NCI-H510A treated with DMSO at 0.1 percent for 48 hours (cell line): Measurements from ENCODE around the gene MPV17L2.
A peak's percentile ranks its signal among the peaks of the same experiment; 100 is the strongest.
"Not testable (repeated sequence)": the region's sequence is repeated elsewhere in the genome, so short reads cannot be mapped to it uniquely, and the experiment has no call there.

Source experiments
- DNase-seq: peaks from one replicate; lab custom pipeline; 2025; lab: John Stamatoyannopoulos, UW

The MPV17L2 gene

DNA sequence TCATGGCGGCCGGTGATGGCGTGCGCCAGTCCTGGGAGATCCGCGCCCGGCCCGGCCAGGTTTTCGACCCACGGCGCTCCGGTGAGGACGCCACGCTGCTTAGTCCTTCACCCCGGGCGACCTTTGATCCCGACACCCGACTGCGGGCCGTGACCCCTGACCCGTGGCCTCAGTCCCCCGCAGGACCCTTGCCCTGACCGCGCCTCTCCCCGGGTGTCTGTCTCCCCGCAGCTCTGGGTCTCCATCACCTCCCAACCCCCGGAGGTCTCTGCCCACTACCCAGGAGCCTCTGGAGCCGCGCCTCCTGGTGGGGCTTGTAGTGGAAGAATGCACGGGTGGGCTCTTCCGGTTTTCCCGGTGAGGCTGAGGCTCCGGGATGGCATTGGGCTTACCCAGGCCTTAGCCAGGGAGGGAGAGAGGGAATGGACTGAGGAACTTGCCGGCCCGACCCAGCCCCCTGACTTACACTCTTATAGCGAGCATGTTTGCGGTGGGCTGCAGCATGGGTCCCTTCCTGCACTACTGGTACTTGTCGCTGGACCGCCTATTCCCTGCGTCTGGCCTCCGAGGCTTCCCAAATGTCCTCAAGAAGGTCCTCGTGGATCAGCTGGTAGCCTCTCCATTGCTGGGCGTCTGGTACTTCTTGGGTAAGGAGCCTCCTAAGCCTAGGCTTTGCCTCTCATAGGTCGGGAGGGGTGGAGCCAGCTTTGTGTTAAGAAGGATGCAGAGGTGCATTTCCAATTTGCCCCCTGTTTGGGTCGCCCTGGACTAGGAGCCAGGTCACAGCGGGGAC, 566 bp downstream of the MPV17L2 start:
- DNase-seq: no peak

DNA sequence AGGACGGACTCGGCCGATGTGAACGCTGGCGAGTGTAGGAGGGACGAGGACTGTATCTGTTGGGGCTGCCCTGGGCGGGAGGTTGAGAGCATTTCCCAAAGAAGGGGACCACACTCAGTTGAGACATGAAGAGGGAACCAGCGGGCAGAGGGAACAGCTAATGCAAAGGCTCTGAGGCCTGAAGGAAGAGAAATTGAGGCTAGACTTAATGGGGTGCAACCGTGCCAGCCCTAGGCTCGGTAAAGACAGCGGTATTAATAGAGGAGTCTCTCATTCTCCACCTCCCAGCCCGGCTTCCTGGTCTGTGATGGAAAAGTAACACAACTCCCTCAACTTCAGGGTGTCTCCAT, 1.1 kb downstream of the MPV17L2 start:
- DNase-seq: no peak

DNA sequence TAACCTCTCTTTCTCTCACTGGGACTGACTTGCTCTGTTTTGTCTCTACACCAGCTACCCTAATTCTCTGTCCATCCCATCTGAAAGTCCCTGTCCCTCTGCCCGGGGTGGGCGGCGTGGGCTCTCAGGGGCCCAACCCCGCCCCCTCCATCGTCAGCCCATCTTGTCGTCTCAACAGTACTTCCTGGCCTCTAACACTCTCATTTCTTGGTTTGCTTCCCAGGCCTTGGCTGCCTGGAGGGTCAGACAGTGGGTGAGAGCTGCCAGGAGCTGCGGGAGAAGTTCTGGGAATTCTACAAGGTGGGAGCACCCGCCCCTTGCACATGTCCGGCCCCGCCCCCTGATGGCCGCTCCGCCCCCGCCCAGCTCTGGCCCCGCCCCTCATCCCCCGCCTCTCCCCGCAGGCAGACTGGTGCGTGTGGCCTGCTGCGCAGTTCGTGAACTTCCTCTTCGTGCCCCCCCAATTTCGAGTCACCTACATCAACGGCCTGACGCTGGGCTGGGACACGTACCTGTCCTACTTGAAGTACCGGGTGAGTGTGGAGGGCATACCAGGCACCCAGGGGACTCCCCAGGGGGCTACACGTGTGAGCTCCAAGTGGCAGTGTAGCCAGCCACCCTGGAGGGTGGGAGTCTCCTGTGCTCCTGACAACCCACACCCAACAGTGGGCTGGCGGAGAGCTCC, 1.7 kb downstream of the MPV17L2 start:
- no peak for DNase-seq

DNA sequence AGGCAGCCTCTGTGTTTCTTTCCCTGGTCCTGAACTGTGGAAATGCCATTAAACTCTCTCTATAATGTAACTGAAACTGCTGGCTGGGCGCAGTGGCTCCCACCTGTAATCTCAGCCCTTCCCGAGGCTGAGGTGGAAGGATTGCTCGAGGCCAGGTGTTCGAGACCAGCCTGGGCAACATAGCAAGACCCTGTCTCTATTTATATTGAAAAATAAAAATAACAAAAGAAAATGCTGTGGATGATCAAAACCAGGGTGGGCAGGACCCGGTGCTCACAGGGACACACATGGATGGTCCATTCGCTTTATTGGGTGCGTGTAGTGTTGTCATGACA, 3.5 kb downstream of the MPV17L2 start:
- DNase-seq: no peak

DNA sequence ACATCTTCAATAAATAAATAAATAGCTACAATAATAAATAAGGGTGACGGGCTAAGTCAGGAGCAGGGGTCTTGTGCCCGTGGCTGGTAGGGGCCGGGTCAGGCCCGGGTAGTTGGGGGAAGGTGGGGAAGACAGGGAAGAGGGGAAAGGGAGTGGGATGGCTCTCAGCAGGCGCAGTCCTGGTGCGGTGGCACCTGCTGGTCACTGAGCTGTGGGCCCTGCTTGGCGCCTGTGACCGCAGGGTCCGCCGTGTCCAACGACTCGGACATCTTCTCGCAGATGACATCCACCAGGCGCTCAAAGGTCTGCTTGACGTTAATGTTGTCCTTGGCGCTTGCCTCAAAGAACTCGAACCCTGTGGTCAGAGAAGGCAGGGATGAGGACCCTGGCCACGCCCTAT, 4.3 kb downstream of the MPV17L2 start:
- no peak for DNase-seq

DNA sequence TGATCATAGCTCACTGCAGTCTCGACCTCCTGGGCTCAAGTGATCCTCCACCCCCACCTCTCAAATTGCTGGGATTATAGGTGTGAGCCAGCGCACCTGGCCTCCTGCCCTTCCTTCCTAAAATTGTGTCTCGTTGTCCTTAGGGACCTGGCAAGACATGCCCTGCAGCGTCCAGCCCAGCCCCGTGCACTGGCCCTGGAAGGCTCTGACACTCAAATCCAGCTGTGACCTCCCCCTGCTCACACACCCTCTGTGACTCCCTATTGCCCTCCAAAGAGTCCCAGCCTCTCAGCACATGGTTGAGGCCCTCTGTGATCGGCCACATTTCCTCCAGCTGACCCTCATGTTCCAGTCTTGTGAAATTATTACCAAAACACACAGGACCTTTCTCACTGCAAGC, 4.9 kb downstream of the MPV17L2 start:
- DNase-seq: no peak

DNA sequence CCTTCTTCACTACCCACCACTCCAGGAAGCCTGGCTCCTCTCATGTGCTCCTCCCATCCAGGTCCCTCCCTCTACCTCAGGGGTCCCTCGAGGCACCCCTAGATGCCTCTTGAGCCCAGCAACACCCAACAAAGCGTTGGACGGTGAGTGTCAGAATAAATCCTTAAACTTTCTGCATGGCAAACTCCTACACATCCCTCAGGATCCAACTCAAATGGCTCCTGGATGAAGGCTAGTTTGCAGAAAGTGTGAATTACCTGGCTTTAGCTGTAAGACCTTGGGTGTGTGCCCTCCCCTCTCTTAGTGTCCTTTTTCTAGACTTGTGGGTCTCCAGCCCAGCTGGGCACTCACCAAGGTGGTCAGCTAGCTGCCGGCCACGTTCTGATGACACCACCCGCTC, 5.4 kb downstream of the MPV17L2 start:
- no peak for DNase-seq

DNA sequence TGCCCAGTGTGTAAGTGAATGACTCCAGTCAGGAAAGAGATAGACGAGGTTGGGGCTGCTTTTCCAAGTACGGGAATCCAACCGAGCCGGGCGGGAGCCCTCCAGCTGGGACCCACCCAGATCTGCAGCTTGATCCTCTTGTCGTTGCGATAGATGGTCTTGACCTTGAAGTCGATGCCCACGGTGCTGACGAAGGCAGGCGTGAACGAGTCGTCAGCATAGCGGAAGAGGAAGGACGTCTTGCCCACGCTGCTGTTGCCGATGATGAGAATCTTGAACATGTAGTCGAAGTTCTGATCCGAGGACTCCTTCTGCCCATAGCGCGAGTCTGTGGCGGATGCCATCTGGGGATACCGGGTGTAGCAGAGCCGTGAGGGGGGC, 9.4 kb downstream of the MPV17L2 start:
- no peak for DNase-seq

DNA sequence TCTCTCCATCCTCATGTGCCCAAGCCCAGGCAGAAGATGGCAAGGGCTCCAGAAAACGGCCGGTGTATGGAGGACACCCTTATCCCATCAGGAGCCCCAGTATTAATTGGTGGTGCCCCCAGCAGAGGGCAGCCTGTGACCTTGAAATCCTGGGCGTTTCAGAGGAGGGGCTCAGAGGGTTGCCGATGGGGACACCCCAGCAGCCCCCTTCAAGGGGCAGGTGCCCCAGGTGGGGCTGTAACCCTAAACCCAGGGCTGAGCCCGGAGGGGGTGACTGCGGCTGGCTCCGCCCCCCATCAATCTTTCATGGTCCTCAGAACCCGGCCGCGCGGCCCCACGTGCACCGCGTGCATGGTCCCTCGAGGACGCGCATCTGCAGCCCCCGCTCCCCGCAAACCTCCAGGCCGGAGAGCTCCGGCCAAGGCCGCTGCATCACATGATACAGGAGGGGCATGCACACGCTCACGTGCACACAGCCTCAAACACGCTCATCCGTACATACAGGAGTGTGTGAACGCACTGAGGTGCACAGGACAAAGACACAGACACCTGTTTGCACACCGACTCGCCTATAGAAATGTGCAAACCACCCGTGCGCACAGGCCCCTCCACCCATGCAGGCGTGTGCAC, 9.9 kb downstream of the MPV17L2 start:
- DNase-seq: no peak

DNA sequence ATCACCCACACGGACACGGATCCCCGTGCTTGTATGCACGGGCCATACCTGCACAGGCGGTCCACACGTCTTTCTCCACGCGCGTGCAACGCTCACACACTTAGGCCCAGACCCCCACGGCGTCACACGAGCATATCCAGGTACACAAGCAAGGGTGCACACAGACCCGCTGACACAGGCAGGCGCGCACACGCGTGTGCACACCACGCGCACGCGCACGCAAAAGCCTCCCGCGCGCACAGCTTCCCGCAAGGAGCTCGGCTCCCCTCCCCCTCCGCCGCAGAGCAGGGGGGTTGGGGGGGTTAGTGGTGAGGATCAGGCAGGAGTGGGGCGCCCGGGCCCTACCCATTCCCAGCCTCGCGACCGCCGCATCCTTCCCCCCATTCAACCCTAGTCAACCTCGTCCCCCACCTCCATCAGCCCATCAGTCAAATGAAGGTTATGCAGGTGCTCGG, 10.4 kb downstream of the MPV17L2 start:
- no peak for DNase-seq

DNA sequence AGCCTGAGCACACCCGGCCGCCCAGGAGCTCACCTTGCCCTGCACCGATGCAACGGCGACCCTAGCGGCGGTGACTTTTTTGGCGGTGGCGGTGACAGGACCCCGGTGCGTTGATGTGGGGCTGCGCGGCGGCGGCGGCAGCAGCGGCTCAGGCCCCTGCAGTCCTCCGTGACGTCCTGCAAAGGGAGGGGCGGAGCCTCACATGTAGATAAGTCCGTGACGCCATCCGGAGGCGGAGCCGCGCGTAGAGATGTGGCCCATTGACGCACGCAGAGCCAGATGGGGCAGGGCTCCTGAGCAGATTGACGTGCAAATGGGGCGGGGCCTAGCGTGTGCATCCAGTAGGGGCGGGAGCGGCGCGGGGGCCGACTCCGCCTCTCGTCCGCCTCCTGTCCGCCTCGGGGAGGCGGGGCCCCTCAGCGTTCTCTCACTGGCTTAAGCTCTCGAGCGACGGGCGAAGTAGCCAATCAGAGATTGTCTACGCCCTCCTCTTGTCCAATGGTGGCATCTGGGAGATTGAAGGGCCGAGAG, 10.9 kb downstream of the MPV17L2 start, which contains the start of gene RAB3A:
RAB3A (minus strand) TSS at position 180 of the 531 bp plus-strand sequence. CDS start 1,302 bp downstream, outside the sequence.
- peak; percentile 99 for DNase-seq

DNA sequence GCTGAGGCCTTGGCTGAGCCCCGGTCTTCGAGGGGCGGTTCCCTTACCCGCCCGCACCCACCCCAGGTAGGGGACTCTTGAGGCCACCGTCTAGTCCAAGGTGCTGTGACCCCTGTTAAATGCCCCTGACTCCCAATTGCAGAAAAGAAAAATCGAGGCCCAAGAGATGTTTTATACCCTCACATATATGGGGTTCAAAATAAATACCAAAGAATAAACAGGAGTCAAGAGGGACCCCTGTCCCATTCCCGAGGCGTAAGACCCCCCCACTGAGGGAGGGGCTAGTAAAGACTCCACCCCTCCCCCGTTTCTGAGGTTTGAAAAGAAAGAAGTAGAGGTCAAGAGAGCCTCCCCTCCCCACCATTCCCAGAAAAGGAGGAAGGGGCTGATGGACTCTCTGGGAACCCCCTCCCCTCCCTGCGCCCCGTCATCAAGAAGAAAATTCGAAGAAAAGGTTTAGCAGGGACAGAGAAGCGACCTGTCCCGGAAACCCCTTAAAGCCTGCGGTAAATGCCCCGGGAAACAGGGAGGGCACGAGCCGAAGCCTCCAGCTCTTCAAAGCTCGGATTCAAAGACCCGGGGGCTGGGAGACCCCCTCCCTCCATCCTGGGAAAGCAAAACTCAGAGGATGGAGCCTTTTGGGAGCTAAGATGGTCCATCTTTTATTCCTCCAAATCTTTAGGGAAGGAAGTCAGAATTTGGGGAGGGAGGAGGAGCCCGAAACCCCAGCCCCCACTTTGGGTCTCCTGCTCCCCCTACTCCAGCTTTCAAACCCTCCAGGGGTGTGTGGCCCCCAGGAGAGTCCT, 11.6 kb downstream of the MPV17L2 start:
- DNase-seq: peak; percentile 93

DNA sequence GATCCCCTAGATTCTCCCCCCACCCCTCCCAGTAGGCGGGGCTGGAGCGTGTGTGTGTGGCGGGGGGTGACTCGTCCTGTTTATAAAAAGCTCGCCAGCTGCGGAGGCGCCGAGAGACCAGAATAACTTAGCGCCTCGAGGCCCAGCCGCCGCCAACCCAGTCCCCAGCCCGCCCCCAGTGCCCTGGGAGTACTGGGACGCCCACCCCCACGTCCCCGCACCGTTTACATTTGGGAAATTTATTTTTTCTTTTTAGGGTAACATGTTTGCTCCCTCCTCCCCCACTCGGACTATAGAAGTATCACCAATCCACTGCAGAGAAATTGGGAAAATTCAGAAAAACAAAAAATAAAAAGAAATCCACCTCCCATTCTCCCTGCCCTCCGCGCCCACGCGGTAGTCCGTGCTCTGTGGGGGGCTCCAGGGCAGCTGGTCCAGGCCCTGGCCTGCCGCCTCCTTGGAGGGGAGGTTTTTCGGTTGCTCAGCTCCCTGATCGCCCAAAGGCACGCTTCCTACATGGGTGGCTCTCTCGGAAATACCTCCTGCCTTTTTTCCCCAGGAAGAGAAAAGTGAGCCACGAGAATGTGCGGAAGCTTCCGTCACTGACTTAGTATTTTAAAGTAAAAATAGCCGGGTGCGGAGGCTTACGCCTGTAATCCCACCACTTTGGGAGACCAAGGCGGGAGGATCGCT, 12.3 kb downstream of the MPV17L2 start:
- peak; percentile 53 for DNase-seq

DNA sequence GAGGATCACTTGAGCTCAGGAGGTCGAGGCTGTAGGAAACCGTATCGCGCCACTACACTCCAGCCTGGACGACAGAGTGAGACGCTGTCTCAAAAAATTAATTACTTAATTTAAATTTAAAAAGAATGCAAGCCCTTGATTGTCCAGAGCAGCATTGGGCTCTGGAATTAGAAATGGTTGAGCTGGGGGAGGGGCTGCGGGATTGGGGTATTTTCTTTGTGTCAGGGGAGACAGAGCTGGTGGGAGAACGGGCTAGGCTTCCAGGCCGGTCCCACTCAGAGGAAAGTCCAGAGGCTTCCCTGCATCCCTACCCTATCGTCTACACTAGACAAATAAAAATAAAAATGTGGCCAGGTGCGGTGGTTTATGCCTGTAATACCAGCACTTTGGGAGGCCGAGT, 13.0 kb downstream of the MPV17L2 start:
- DNase-seq: no peak

DNA sequence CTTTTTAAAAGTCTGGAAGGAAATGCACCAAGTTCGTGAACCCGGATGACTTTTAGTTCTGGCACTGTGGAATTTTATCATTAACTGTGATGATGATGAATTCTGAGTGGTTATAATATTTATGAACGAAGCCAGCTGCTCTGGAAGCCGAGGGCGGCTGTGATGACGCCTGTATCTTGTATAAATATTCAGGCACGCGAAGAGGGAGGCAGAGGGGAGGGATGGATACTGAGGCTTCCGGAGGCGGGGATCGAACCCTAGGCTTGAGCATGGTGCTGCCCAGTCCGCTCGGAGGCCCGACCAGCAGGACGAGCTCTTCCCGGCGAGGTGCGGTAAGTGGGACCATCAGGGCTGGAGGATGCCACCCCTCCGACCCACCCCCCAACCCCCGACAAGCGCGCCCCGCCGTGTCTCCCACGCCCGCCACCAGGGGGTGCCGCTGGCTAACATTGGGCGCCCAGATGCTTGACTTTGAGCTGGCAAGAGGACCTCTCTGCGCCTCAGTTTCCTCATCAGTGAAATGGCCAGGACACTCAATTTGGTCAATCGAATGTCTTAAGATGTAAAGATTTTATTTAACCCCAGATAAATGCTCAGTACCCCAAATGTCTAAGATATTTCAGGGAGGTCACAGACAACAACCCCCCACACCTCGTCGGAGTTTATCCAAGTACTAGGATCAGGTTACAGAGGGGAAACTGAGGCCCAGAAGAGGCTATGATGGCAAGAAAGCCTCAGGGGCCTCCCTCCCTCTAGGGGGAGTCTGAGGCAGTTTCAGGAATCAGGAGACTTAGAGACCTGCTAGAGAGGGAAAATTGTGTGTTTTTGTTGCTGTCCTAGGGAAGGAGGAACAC, 15.3 kb downstream of the MPV17L2 start:
- peak; percentile 8 for DNase-seq

DNA sequence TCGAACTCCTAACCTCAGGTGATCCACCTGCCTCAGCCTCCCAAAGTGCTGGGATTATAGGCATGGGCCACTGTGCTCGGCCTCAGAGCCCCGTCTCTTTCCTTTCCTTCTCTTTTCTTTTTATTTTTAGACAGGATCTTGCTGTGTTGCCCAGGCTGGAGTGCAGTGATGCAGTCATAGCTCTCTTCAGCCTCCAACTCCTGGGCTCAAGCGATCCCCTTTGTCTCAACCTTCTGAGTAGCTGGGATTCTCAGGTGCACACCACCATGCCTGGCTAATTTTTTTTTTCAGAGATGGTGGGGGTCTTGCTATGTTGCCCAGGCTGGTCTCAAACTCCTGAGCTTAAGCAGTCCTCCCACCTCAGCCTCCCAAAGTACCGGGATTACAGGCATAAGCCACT, 16.9 kb downstream of the MPV17L2 start:
- DNase-seq: not testable (repeated sequence)

DNA sequence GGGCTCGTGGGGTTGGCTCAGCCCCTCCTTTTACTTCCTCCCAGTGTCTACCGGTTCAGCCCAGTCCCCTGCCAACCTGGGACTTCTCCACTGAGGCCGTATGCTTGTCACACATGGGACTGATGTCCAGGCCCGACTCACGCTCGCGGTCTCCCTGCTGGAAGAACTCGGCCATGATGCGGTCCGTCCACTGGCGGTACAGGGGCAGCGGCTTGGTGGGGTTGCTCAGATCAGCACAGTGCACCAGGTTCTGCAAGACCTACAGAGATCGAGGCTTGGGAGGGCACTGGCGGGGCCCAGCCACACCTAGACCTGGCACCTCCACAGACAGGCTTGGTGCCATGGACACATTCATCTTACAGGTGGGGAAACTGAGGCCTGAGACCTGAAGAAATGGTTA, 18.7 kb downstream of the MPV17L2 start:
- DNase-seq: no peak

DNA sequence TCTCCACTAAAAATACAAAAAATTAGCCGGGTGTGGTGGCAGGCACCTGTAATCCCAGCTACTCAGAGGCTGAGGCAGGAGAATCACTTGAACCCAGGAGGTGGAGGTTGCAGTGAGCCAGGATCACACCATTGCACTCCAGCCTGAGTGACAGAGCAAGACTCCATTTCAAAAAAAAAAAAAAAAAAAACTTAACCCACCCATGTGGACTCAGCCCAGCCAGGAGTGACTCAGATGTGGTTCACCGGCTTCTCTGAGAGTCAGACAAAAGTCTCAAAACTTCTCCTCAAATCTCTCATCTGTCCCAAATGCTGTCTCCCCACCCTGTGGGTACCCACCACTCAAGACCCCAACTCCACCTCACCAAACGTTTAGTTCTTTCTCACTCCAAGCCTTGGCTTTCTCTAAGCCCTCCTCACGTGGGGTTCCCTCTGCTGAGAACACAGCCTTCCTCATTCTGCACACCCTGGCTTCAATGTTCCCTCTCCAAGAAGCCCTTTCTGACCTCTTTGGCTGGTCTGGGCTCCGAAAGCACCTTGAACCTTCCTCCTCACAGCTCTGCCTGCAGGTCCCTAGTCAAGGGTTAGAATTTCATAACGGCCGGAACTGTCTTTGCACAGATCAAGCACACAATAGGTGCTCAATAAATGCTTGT, 21.9 kb downstream of the MPV17L2 start:
- DNase-seq: no peak

DNA sequence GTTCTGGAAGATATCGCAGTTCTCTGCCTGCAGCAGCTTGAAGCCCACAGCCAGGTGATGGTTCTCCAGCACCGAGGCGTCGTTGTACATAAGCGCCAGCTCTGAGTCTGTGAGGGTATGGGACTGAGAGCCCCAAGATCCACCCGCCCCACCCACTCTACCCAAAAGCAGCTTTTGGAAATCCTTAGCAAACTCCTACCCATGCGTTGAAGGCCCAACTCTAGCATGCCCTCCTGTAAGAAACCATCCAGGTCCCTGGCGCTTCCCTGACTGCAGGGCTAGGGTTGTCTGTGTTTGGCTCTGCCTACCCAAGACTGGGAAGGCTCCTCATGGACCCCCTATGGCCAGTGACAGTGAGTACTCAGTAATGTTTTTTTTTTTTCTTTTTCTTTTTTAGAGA, 23.8 kb downstream of the MPV17L2 start:
- no peak for DNase-seq

DNA sequence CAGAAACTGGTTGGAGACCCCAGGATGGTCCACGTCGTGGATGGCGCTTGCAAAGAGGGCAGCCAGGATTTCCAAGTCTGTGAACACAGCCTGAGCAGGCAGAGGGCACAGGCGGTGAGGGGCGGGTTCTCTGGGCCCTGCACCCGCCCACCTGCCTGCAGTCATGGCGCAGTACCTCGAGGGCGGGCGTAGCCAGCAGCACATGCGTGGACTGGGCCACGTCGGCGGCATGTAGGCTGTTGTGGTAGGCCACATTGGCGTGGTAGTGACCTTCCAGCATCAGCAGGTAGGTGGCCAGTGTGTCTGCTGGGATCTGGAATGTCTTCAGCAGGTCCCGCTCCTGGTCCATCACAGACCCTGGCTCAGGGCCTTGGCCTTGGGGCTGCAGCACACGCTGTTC, 25.1 kb downstream of the MPV17L2 start:
- DNase-seq: no peak
